BLaER1 (cell line): ENCODE data around the gene PPIC.

ENCODE experiments used
- H3K27ac ChIP-seq: shearing (Covaris generic); formaldehyde crosslinking; 2 replicates; pipeline ENCODE4 v1.8.1; 2022
- H3K27me3 ChIP-seq: shearing (Covaris generic); formaldehyde crosslinking; 2 replicates; pipeline ENCODE4 v1.8.1; 2022
- H3K36me3 ChIP-seq: shearing (Covaris generic); formaldehyde crosslinking; 2 replicates; pipeline ENCODE4 v1.8.1; 2022
- H3K4me1 ChIP-seq: shearing (Covaris generic); formaldehyde crosslinking; 2 replicates; pipeline ENCODE4 v1.8.1; 2022
- H3K4me2 ChIP-seq: shearing (Covaris generic); formaldehyde crosslinking; 2 replicates; pipeline ENCODE4 v1.8.1; 2022
- H3K4me3 ChIP-seq: shearing (Covaris generic); formaldehyde crosslinking; 2 replicates; pipeline ENCODE4 v1.8.1; 2022
- H3K9ac ChIP-seq: shearing (Covaris generic); formaldehyde crosslinking; 2 replicates; pipeline ENCODE4 v1.8.1; 2022
- H3K9me3 ChIP-seq: shearing (Covaris generic); formaldehyde crosslinking; 2 replicates; pipeline ENCODE4 v1.8.1; 2022
- H4K20me1 ChIP-seq: shearing (Covaris generic); formaldehyde crosslinking; 2 replicates; pipeline ENCODE4 v1.8.1; 2022
- Cebpa-rat ChIP-seq: shearing (Covaris generic); IDR thresholded peaks from 2 replicates; pipeline ENCODE4 v1.8.1; 2022

Gene PPIC

DNA sequence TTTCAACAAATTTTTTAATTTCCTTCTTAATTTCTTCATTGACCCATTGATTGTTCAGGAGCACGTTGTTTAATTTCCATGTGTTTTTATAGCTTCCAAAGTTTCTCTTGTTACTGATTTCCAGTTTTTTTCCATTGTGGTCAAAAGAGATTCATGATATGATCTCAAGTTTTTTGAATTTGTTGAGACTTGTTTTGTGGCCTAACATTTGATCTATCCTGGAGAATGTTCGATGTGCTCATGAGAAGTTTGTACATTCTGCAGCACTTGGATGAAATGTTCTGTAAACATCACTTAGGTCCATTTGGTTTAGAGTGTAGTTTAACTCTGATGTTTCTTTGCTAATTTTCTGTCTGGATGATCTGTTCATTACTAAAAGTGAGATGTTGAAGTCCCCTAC lies 14.7 kb upstream of the PPIC start:
- Histone ChIP-seq H3K9ac (no peak overlapping the region), H3K27ac (no peak overlapping the region), H3K27me3 (no peaks in the 10 kb centered on the region), H3K9me3 (no peaks in the 10 kb centered on the region), H3K4me1 (no peaks in the 10 kb centered on the region), H4K20me1 (no peaks in the 10 kb centered on the region), H3K4me2 (no peak overlapping the region), H3K36me3 (no peaks in the 10 kb centered on the region), H3K4me3 (no peak overlapping the region)
- no peak for TF ChIP-seq Cebpa-rat

DNA sequence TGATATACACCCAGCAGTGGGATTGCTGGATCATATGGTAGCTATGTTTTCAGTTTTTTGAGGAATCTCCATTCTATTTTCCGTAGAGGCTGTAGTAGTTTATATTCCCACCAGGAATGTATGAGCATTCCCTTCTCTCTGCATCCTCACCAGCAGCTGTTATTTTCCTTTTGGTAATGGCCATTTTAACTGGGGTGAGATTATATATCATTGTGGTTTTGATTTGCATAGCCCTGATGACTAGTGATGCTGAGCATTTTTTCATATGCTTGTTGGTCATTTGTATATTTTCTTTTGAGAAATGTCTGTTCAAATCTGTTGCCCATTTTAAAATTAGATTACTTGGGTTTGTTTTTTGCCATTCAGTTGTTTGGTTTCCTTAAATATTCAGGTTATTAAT lies 11.2 kb upstream of the PPIC start:
- Histone ChIP-seq H3K4me3 (no peak overlapping the region), H3K4me2 (no peak overlapping the region)

DNA sequence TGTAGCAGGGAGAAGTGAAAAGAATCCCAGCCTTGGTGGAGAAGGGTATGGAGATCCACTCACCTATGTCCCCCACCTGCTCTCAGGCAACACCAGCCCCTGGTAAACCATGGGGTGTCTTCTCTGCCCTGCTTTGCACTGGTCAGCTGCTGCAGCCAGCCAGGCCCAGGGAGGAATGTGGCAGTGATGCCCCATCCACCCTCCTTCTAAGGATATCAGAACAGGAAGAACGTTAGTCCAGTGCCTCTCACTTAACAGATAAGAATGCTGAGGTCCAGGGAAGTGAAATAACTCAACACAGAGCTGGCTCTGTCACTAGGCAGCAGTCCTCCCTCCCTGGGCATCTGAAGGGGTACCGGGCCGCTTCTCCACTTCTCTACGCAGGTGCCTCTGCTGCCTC lies 9.7 kb upstream of the PPIC start:
- H3K4me2 ChIP-seq, result no peak overlapping the region
- no peaks in the 10 kb centered on the region for H3K4me1 ChIP-seq
- H3K9me3 ChIP-seq, result no peaks in the 10 kb centered on the region
- H3K9ac ChIP-seq, result no peak overlapping the region
- no peak overlapping the region for H3K27ac ChIP-seq
- TF ChIP-seq Cebpa-rat, result no peak
- no peaks in the 10 kb centered on the region for H4K20me1 ChIP-seq
- no peak overlapping the region for H3K4me3 ChIP-seq
- H3K36me3 ChIP-seq, result no peaks in the 10 kb centered on the region
- H3K27me3 ChIP-seq, result no peaks in the 10 kb centered on the region

More for the DNA sequence above, 11.2 kb upstream of the PPIC start:
- Histone ChIP-seq H3K9ac (no peak overlapping the region), H3K9me3 (no peaks in the 10 kb centered on the region), H3K4me1 (no peaks in the 10 kb centered on the region), H3K27me3 (no peaks in the 10 kb centered on the region), H3K36me3 (no peaks in the 10 kb centered on the region), H4K20me1 (no peaks in the 10 kb centered on the region), H3K27ac (no peak overlapping the region)
- no peak for TF ChIP-seq Cebpa-rat

DNA sequence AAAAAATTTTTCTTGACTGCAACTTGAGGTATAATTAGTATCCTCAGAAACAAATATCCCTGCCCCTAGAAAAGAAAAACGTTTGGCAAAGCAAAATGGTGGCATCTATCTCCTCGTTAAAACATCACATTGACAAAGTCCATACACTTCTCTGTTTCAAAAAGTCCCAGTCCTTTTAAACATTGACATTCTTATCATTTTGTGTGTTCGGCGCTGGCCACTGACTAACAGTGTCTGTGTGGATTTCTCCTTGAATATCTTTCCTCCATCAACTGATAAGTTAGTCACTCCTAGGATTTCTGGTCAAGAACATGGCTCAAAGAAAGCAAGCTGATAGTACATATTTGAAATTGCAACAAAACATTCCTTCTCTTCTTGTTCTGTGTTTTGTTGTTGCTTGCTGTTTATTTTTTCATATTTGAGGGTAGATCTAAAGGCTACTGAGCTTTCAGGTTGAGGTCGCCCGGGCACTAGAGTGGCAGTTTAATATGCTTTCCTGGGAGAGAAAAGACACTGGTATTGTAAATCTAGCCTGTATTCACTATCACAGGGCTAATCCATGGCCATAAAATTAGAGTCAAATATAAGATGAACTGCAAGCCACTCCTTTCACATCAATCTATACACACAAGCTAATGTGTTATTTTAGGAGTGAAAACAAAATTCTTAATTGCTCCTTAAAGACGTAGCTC lies 8.5 kb upstream of the PPIC start:
- no peaks in the 10 kb centered on the region for H3K4me1 ChIP-seq
- no peak overlapping the region for H3K4me3 ChIP-seq
- no peaks in the 10 kb centered on the region for H4K20me1 ChIP-seq
- no peaks in the 10 kb centered on the region for H3K9me3 ChIP-seq
- no peak overlapping the region for H3K27ac ChIP-seq
- H3K4me2 ChIP-seq, result no peak overlapping the region
- H3K36me3 ChIP-seq, result no peaks in the 10 kb centered on the region
- no peaks in the 10 kb centered on the region for H3K27me3 ChIP-seq
- no peak overlapping the region for H3K9ac ChIP-seq
- no peak for TF ChIP-seq Cebpa-rat

DNA sequence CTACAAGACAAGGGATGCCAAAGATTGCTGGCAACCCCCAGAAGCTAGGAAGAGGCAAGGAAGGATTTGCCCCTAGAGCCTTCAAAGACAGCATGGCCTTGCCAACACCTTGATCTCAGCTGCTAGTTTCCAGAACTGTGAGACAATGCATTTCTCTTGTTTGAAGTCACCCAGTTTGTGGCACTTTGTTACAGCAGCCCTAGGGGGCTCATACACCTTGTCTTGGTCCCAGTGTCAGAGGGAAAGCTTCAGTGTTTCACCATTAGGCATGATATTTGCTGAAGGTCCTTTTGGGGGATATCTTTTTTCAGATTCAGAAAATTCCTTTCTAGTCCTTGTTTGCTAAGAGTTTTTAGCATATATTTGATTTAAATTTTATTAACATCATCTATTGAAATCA lies 3.1 kb upstream of the PPIC start:
- Histone ChIP-seq H3K36me3 (no peaks in the 10 kb centered on the region), H3K9ac (no peak overlapping the region), H3K4me3 (no peak overlapping the region), H3K27ac (no peak overlapping the region), H3K4me1 (peaks cover 13% of the 10 kb centered on the region), H3K9me3 (no peaks in the 10 kb centered on the region), H4K20me1 (0 out of 2 replicates have a peak, but pooled peaks cover 15% of the 10 kb centered on the region), H3K27me3 (peaks cover 49% of the 10 kb centered on the region), H3K4me2 (no peak overlapping the region)
- no peak for TF ChIP-seq Cebpa-rat

DNA sequence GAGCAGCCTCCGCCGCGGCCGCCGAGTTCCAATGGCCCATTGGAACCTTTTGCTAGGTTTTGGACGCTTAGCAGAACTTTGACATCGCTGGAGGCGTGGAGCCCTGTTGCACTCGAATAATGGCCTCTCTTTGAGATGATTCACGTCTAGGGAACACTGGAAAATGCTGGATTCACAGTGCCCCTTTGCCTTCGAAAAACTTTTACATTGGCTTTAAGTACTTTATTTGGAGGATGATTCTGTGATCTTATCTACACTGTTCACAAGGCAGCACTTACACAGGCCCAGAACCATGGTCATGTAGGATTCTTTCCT lies 536 bp upstream of the PPIC start:
- Histone ChIP-seq H3K27ac (no peak overlapping the region), H3K4me3 (peak overlapping the region; percentile 77), H3K27me3 (peaks cover 54% of the 10 kb centered on the region), H3K9ac (no peak overlapping the region), H3K9me3 (no peaks in the 10 kb centered on the region), H3K4me1 (peaks cover 17% of the 10 kb centered on the region), H3K4me2 (peak overlapping the region; percentile 96), H4K20me1 (0 out of 2 replicates have a peak, but pooled peaks cover 15% of the 10 kb centered on the region), H3K36me3 (no peaks in the 10 kb centered on the region)
- TF ChIP-seq Cebpa-rat, result no peak

DNA sequence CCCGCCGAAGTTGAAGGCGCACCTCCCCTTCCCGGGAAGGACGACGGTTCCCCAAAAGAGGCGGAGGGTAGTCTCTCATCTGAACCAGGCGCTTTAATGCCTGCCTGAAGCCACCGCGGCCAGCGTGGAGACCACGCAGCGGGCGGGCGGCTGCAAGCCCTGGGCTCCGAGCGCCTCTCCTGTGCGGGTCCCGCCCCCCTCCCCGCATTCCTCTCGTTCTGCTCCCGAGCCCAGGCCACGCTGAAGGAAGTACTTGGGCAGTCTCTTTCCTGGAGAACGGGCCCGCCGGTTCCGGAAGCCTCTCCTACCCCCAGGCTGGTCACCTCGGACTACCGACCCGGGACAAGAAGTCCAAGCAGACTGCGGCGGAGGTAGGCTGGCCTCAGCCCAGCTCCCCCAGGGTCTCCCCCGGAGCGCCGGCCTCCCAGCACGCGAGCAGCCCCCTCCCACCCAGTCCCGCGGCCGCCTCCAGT lies 571 bp downstream of the PPIC start:
- no peak for TF ChIP-seq Cebpa-rat
- peak overlapping the region; percentile 43 for H3K9ac ChIP-seq
- H3K9me3 ChIP-seq, result no peaks in the 10 kb centered on the region

DNA sequence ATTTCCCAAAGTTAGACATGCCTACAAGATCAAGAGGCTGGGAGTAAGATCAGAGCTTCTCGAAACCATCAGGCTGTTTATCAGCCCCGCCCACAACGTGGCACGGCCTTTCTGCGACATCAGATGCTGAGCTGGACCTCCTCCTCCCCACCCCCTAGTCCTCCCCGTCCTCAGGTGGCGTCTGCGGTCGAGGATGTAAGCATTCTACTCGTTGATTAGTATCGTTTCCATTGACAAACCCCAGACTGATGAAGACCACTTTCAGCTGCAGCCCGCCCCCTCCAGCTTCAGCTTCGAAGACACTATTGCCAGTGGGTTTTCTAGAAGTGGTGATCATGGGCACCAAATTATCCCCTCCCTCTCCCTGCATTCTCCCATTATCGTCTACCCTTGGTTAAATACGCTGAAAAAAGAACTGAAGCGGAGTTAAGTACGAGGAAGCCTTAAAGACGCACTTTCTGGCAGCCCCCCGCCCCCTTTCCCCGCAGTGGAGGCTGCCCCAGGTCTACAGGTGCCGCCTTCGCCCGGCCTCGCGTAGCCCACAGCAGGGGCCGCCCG lies 1.1 kb downstream of the PPIC start:
- H3K9ac ChIP-seq, result peak overlapping the region; percentile 43; the same call in 1 of the 2 replicates
- no peaks in the 10 kb centered on the region for H3K36me3 ChIP-seq
- TF ChIP-seq Cebpa-rat, result no peak
- H3K4me2 ChIP-seq, result peak overlapping the region; percentile 96
- H3K27me3 ChIP-seq, result peaks cover 54% of the 10 kb centered on the region
- 0 out of 2 replicates have a peak, but pooled peaks cover 15% of the 10 kb centered on the region for H4K20me1 ChIP-seq
- H3K9me3 ChIP-seq, result no peaks in the 10 kb centered on the region
- H3K27ac ChIP-seq, result no peak overlapping the region
- H3K4me1 ChIP-seq, result peaks cover 17% of the 10 kb centered on the region
- peak overlapping the region; percentile 77 for H3K4me3 ChIP-seq

More for the DNA sequence above, 571 bp downstream of the PPIC start:
- peak overlapping the region; percentile 77 for H3K4me3 ChIP-seq
- 0 out of 2 replicates have a peak, but pooled peaks cover 15% of the 10 kb centered on the region for H4K20me1 ChIP-seq
- H3K4me1 ChIP-seq, result peaks cover 17% of the 10 kb centered on the region
- no peak overlapping the region for H3K27ac ChIP-seq
- no peaks in the 10 kb centered on the region for H3K36me3 ChIP-seq
- peak overlapping the region; percentile 96 for H3K4me2 ChIP-seq
- H3K27me3 ChIP-seq, result peaks cover 54% of the 10 kb centered on the region

DNA sequence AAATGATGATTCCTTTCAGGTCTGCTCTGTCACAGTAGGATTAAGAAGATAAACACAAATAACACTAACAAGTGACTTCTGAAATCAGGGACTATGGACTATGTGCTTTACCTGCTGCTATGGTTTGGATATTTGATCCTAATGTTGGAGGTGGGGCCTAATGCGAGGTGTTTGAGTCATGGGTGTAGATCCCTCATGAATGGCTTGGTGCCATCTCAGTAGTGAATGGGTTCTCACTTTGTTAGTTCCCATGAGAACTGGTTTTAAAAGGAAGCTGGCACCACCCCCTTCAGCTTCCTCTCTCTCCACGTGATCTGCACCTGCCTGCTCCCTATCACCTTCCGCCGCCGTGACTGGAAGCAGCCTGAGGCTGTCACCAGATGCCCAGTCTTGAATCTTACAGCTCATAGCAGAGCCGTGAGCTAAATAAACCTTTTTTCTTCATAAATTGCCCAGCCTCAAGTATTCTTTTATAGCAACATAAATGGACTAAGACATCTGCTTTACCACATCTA lies 3.3 kb downstream of the PPIC start:
- Histone ChIP-seq H3K4me2 (no peak overlapping the region), H3K9ac (no peak overlapping the region), H4K20me1 (0 out of 2 replicates have a peak, but pooled peaks cover 15% of the 10 kb centered on the region), H3K27me3 (peaks cover 41% of the 10 kb centered on the region), H3K9me3 (no peaks in the 10 kb centered on the region), H3K36me3 (no peaks in the 10 kb centered on the region), H3K4me3 (no peak overlapping the region), H3K4me1 (peaks cover 17% of the 10 kb centered on the region), H3K27ac (no peak overlapping the region)
- TF ChIP-seq Cebpa-rat, result no peak

DNA sequence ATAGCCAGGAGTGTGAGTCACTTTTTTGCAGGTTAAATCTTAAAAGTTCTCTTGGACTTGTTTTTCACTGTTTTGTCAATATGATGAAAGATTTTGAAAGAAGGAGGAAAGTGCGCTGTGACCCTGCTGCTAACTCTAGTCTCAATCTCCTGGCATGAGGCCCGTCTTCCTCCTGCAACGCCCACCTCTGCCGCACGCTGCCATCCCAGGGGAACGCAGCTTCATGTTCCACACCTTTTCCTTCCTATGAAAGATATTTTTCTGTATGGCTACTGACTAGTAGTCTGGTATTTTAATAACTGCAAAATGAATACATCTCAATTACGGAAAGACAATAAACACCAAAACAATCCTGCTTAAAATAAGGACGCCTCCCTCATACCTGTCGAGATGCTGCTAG lies 8.3 kb downstream of the PPIC start:
- H3K36me3 ChIP-seq, result no peaks in the 10 kb centered on the region
- H3K4me3 ChIP-seq, result no peak overlapping the region
- no peaks in the 10 kb centered on the region for H4K20me1 ChIP-seq
- H3K27ac ChIP-seq, result no peak overlapping the region
- no peaks in the 10 kb centered on the region for H3K9me3 ChIP-seq
- H3K9ac ChIP-seq, result no peak overlapping the region
- no peaks in the 10 kb centered on the region for H3K27me3 ChIP-seq
- no peak for TF ChIP-seq Cebpa-rat
- H3K4me2 ChIP-seq, result no peak overlapping the region
- no peaks in the 10 kb centered on the region for H3K4me1 ChIP-seq
